Brain pericyte (primary cell): Measurements from ENCODE around the gene VTI1A.
"Not testable (repeated sequence)": the region's sequence is repeated elsewhere in the genome, so short reads cannot be mapped to it uniquely, and the experiment has no call there.

Experiments used
- DNase-seq: peaks from one replicate; pipeline ENCODE4 v3.0.0-alpha.2; 2012; ENCODE audit warnings: low read depth, low spot score

Gene VTI1A

GRCh38 chr10:112446855-112447619 is at the start of gene VTI1A, which contains the start of gene ZDHHC6:
Gene VTI1A, plus strand, starts transcription at chr10:112447215. Its CDS starts 159 bp downstream, at chr10:112447374.
Gene ZDHHC6, minus strand, starts transcription at chr10:112446914. Its CDS starts 1,478 bp downstream, at chr10:112445436.
- peak; percentile 57 for DNase-seq

GRCh38 chr10:112397592-112397991 is 49.4 kb upstream of the VTI1A start:
- DNase-seq = no peak

GRCh38 chr10:112402917-112403316 is 44.1 kb upstream of the VTI1A start:
- DNase-seq = no peak

- DNase-seq = no peak
These were observed 42.4 kb upstream of the VTI1A start for GRCh38 chr10:112404617-112405016.

GRCh38 chr10:112406806-112407205 is 40.2 kb upstream of the VTI1A start:
- not testable (repeated sequence) for DNase-seq

- no peak for DNase-seq
These were observed 39.3 kb upstream of the VTI1A start for GRCh38 chr10:112407696-112408095.

GRCh38 chr10:112409299-112409698 is 37.7 kb upstream of the VTI1A start:
- DNase-seq = no peak

- no peak for DNase-seq
These were observed 37.3 kb upstream of the VTI1A start for GRCh38 chr10:112409755-112410154.

- no peak for DNase-seq
These were observed 34.3 kb upstream of the VTI1A start for GRCh38 chr10:112412696-112413095.

GRCh38 chr10:112421731-112422130 is 25.3 kb upstream of the VTI1A start:
- DNase-seq = no peak

- no peak for DNase-seq
These were observed 22.4 kb upstream of the VTI1A start for GRCh38 chr10:112424651-112425050.

- no peak for DNase-seq
These were observed 20.9 kb upstream of the VTI1A start for GRCh38 chr10:112426111-112426510.

- DNase-seq = no peak
These were observed 17.9 kb upstream of the VTI1A start for GRCh38 chr10:112429147-112429546.

- no peak for DNase-seq
These were observed 17.3 kb upstream of the VTI1A start for GRCh38 chr10:112429654-112430230.

GRCh38 chr10:112433136-112433535 is 13.9 kb upstream of the VTI1A start:
- DNase-seq = no peak

- no peak for DNase-seq
These were observed 11.9 kb upstream of the VTI1A start for GRCh38 chr10:112434988-112435619.

GRCh38 chr10:112438356-112438755 is 8.7 kb upstream of the VTI1A start:
- no peak for DNase-seq

- no peak for DNase-seq
These were observed 5.5 kb upstream of the VTI1A start for GRCh38 chr10:112441520-112441919.

- DNase-seq = no peak
These were observed 5.0 kb upstream of the VTI1A start for GRCh38 chr10:112442063-112442462.

- no peak for DNase-seq
These were observed 760 bp upstream of the VTI1A start for GRCh38 chr10:112446055-112446854.

- DNase-seq = no peak
These were observed 559 bp downstream of the VTI1A start for GRCh38 chr10:112447620-112447928.

- DNase-seq = no peak
These were observed 1.9 kb downstream of the VTI1A start for GRCh38 chr10:112448888-112449287.
